ENCODE data around the gene OLFML3.

DNA sequence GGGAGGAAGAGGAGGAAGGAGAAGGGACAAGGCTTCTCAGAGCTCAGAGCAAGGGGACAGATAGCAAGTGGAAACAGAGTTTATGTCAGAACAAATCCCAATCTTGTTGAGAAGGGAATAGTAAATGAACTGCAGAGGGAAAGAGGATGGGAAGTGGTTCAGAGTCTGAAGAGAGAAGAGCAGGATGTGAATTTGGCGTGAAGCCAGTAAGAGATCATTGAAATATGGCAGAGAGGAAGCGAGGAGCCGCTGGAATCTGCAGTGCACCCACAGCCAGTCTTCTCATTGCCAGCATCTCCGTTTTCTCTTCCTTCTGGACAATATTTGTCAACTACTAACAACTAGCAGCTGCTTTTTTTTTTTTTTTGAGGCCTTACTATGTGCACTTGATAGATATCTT, 19.1 kb downstream of the OLFML3 start:
- TF ChIP-seq POLR2AphosphoS5 (IDR thresholded peaks at IDR 0.05; ENCODE audit: low read depth, low read length): no peak
- no peak for TF ChIP-seq TAF1 (IDR thresholded peaks at IDR 0.05; ENCODE audit: borderline replicate concordance, insufficient read depth, low read length)

All from PFSK-1 (cell line).